HG03066 (cell line): ENCODE measurements around the gene PCID2.

Source experiments
- ATAC-seq: cut with Tn5 transposase; IDR thresholded peaks from one replicate; pipeline ENCODE4 v1.9.1; 2021; ENCODE audit warnings: low read depth; ENCODE audit not compliant: unreplicated experiment

Gene PCID2

GRCh38 chr13:113151745-113152690 is 56.5 kb downstream of the PCID2 start:
- no peak for ATAC-seq

DNA sequence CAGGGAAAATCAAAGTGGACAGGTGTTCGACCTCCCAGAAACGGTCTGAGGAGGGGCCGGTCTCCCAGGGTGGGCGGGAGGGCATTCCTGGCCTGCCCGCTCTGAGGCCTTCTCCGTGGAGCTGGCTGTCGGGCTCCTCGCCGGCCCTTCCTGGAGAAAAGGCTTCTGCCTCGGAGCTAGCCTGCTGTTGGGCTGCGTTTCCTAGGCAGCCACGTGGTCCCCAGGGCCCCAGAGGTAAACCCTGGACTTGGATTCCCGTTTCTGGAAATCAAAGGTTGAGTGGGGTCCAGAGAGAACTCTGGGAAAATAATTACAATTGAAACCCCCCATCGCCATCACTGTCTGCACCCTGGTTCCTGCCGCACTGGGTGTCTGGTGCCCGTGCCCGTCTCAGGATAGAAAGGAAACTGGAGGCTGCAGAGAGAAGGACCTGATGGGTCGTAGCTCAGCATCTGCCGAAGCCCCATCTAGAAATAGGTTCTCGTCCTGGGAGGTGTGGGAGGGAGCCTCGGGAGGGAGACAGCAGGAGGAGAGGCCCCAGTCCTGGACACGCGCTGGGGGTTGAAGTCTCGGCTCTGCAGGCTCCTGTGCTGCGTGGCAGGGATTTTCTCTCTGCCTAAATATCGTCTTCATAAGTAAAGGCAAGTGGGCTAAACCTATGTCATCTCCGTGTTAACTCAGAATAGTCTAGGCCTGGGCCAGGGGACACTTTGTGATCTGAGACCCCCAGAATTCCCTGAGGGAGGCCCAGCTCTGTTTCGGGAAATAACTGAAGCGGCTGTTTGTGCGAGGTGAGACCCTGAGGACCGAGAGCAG is 57.7 kb downstream of the PCID2 start:
- no peak for ATAC-seq

DNA sequence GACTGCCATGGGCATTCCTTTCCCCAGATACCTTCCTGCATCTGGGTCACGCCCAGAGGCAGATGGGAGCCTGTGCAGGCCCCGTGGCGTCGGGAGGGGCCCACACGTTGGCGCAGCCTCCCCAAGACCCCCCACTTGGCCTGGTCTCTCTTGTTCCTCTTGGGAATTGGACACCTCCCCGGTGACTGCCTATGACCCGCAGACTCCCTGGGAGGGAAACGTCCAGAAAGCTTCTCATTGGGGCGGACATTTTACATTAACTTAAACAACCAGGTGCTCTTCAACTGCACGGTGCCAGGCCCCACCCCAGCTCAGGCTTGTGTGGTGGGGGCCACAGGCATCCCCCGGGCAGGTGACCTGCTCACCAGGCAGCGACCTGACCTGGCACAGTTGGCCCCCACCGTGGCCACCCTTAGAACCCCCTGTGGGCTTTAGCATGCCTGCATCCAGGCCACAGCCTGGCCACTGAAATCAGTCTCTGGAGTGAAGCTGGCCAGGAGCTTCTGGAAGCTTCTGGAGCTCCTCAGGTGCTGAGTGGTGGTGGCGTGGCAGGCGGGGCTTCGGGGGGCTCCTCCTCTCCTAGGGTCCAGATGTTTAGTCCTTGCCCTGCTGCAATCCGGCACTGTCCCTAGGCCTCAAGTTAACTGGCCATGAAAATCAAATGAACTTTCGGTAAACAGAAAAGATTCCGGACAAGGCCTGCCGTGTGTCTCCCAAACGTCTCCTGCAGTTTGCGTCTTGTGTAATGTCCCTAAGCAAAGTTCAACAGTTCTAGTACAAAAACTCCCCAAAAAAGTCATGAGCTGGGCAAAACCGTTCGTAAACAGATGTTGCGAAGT is 58.5 kb downstream of the PCID2 start:
- ATAC-seq: no peak

- ATAC-seq: no peak
These were observed 59.4 kb downstream of the PCID2 start for GRCh38 chr13:113148940-113149503.

GRCh38 chr13:113148407-113148806 is 60.1 kb downstream of the PCID2 start:
- no peak for ATAC-seq

- ATAC-seq: no peak
These were observed 61.3 kb downstream of the PCID2 start for GRCh38 chr13:113147206-113147605.

DNA sequence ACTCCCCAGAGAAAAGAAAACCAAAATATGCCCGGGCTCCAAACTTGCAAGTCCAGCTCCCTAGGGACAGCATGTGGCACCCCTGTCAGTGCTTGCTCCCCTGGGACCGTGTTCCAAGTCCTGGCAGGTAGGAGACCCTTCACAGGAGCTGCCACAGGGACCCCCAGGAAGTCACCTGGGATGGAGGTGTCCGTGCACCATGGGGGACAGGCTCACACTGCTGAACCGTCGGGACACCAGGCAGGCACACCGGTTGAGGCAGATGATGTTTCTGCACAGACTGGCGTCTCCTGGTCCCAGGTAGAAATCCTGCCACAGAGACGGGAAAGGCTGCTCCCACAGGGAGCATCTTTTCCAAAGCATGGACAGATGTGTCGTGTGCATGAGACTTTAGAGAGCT is 61.7 kb downstream of the PCID2 start:
- ATAC-seq: no peak

- ATAC-seq: no peak
These were observed 62.4 kb downstream of the PCID2 start for GRCh38 chr13:113145911-113146598.

GRCh38 chr13:113145496-113145895 is 63.0 kb downstream of the PCID2 start:
- no peak for ATAC-seq

- ATAC-seq: no peak
These were observed 64.2 kb downstream of the PCID2 start for GRCh38 chr13:113144255-113144629.

- ATAC-seq: no peak
These were observed 64.8 kb downstream of the PCID2 start for GRCh38 chr13:113143466-113144254.

DNA sequence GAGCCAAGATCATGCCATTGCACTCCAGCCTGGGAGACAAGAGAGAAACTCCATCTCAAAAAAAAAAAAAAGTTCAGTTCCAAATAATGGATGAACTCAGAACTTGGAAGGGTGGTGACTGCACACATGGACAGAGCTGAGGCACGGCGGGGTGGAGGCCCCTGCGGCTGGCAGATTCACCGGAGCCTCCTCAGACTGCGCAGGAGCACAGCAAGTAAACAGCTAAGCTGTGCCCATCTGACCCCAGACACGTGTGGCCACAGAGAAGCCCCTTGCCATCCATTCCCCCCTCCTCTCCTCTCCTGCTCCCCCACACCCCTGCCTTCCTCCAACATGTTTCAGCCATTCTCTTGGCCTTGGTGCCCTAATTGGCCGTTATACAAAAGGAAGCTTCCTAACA is 65.6 kb downstream of the PCID2 start:
- no peak for ATAC-seq

DNA sequence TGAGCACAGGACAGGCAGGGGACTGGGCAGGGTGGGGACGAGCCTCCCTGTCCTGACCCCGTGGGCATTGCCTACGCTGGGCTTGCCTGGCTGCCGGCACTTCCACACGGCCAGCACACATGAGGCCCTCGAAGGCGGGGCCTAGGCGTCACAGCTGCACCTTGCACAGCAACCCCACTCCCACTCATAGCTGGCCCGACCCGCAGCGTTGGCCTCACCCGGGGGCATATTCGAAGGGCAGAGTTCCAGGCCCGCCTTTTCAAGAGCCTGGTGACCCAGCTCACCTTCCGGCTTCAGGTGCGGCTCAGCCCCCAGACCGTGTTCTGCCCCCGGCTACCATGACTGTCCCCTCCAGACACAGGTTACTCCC is 66.9 kb downstream of the PCID2 start:
- ATAC-seq: no peak

GRCh38 chr13:113140677-113141600 is 67.5 kb downstream of the PCID2 start:
- ATAC-seq: no peak

GRCh38 chr13:113139577-113139976 is 68.9 kb downstream of the PCID2 start:
- ATAC-seq: no peak

GRCh38 chr13:113138792-113139551 is 69.5 kb downstream of the PCID2 start:
- ATAC-seq: no peak

- no peak for ATAC-seq
These were observed 70.7 kb downstream of the PCID2 start for GRCh38 chr13:113137691-113138298.
